CD4-positive, alpha-beta T cell treated with Interleukin-12 subunit alpha and Interleukin-12 subunit beta, for 1 hour (primary cell): ENCODE measurements around the gene LNPK.
"Not testable (repeated sequence)": the region's sequence is repeated elsewhere in the genome, so short reads cannot be mapped to it uniquely, and the experiment has no call there.

ENCODE experiments used
- DNase-seq: peaks from one replicate; pipeline ENCODE4 v3.0.0-alpha.2; 2020

Gene LNPK

GRCh38 chr2:176001916-176002687, at the start of gene LNPK:
LNPK (minus strand) TSS chr2:176002267; CDS start chr2:175995584, 6,683 bp downstream.
- DNase-seq = peak; percentile 94

DNA sequence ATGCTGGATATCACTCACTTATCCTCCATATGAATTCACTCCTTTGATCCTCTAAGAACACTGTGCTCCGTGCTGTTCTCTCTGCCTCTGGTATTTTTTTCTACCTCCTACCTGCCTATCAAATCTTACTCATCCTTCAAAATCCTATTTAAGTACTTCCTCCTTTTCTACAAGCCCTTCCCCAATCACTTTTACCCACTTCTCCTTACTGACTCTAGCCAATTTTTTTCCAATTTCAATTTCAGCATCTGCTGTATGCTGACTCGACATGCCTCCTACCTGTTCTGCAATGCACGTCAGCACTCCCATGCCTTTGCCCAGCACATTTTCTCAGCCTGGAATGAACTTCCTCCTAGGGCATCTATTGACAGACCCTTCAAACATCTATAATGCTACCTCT, 37.3 kb upstream of the LNPK start:
- DNase-seq = no peak

- DNase-seq = no peak
These were observed 36.6 kb upstream of the LNPK start for GRCh38 chr2:176038694-176039093.

DNA sequence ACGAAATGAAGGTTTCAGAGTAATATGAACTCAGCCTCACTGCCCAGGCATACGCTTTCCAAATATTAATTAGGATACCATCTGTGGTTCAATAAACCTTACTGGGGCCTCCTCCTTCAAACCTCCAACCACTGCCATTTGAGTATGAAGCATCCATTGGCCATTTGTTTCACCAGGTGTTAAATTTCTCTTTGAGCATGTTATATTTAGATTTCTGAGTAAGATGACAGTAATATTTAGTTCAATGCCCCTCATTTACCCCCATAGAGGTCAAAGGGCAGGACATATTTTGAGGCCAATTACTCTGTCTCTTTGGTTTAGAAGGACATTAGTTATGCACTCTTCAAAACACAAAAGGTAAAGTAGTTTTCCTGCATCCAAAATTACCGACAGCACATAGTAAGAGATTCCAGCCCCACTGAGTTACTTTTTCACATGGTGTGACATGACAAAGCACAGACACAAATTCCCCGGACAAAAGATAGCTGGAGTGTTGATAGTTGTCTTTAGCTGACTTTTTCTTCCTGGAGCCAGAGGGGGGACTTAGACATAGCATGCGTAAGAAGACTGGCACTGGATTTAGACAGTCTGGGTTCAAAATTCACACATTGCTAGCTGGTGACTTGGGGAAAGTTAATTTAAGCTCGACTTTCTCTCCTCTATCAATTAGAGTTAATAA, 33.1 kb upstream of the LNPK start:
- no peak for DNase-seq

- no peak for DNase-seq
These were observed 25.7 kb upstream of the LNPK start for GRCh38 chr2:176027806-176028205.

DNA sequence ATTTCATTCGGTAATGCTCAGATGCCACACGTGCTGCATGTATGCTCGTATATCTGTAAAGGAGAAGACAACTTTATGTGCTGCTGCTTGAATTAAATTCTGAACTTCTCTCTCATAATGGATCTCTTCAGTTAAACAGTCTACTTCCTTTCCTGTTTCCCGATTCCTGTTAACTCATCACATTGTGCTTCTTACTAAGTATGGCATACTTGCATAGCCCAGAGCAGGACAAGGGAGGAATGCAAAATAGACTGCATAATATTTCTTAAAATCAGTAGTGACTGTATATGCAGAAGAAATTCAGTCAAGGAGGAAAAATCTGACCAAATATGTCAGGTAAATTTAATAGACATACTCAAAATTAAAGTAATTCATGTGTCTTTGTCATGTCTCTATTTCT, 23.9 kb upstream of the LNPK start:
- DNase-seq = no peak

DNA sequence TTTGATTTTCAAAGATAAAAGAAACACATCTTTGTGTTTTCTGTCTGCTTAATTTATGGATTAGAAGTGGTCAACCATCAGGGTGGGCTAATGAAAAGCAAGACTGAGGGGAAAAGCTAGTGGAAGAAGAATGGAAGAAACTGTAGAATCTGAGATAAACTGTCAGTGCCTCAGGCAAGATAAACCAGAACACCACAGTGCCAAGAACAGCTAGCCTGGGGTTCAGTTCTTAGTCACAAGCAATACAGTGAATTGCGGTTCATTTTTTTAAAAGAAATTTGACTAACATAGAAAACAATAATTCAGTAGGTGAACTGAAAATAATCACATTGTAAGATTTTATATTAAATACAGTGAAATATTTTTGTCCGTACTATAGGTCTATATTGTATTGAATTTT, 22.0 kb upstream of the LNPK start:
- DNase-seq = no peak

DNA sequence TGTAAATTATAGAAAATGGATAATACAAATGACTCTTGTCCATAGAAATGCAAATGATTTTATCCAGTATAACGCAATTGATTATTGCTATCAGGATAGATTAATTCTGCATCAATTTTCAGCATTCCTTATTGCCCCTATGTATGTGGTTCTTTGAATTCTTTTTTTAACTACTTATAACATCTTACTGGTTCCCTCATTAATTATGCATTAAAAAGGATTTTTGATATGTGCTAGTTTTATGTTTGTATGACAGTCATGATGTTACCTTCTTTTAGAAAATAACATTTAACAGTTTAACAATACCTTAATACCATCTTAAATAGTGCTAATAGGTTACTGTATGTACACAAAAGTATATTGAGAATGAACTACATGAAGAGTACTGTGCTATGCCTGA, 20.0 kb upstream of the LNPK start:
- DNase-seq = no peak

DNA sequence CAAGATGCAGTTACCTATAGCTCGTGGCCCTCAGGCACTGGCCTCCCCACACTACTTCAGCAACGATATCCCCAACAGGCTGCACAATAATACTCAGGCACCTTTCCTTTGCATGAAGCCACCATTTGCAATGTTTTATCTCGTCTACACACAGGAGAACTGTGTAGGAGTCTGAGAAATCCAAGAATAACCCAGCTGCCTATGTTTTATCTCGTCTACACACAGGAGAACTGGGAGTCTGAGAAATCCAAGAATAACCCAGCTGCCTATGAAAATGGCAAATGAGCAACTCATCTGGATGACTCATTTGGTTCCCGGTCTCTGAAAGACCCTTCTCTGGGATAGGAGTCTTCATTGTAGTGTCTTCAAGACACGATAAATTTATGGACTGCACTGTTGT, 18.3 kb upstream of the LNPK start:
- DNase-seq = no peak

GRCh38 chr2:176018708-176019107, 16.6 kb upstream of the LNPK start:
- no peak for DNase-seq

DNA sequence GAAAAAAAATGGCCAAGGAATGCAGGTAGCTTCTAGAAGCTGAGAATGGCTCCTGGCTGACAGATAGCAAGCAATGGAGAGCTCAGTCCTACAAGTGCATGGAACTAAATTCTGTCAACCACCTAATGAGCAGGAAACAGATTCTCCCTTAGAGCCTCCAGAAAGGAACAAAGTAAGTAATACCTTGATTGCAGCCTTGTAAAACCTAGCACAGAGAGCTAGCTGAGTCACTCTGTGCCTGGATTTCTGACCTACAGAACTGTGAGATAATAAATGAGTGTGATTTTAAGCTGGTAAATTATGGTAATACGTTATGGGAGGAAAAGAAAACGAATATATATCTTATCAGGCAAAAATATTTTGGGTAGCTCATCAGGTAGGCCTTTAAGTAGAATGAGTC, 7.4 kb upstream of the LNPK start:
- DNase-seq = no peak

GRCh38 chr2:176004934-176005333, 2.9 kb upstream of the LNPK start:
- no peak for DNase-seq

DNA sequence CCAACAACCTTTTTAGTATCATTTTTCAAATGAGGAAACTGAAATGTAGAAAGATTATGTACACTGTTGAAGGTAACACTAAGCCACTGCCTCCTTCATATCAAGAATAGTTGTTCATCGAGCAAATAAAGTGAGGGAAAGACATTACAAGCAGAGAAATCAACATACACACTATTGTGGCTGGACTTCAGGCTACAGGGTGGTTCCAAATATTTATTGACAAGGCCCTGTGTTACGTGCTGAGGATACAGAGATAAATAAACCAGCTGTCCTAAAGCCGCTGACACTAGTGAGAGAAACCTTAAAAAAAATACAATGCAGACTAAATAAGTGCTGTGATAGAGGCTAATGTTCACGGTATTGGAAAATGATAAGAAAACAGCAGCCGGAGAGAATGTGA, 1.9 kb upstream of the LNPK start:
- no peak for DNase-seq

DNA sequence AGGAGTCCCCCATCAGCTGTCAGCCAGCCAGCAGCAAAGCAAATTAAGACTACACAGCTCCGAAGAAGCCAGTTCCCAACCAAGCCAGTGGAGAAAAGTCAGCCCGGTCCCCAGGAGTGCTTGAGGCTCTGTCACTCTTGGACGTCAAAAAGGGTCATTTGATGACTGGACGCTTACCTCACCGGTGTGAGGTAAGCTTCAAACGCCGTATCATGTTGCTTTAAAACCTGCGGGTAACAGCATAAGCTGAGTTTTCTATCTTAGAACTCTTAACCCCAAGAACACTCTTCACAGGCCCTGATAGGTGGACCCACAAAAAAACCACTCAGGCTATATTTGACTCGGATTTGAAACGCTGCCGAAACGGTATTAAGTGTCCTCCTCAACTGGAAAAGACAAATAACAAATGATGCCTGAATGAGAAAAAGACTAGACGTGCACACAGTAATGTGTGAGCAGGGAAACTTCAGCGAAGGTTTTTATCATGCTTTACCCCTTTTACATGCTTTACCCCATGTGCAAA, 682 bp upstream of the LNPK start:
- no peak for DNase-seq

DNA sequence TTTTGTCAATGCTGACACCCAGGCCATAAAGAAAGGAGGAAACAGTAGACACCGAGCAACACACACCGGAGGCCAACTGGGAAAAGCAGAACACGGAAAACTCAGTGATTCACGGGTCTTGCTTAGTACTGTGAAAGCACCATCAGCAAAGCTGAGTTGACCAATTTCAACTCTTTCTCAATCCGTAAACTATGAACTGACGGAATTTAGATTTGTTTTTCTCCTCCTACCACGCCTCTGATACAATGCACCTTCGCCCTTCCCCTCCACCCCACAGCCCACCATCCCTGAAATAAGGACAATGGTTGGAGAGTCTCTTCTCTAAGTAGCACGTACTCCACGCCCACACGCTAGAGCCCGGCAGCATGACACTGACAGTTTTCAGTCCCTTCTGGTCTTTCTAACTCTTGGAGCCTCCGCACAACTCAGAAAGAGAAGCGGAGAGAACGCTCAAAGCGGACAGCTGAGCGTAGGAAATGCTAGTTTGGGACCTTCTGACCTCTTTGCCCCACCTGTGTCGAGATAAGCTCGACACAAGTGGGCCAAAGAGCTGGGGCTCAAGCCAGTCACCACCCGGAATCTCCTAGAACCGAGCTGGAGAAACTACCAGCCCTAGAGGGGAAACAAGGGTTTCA, 669 bp downstream of the LNPK start:
- peak; percentile 29 for DNase-seq

DNA sequence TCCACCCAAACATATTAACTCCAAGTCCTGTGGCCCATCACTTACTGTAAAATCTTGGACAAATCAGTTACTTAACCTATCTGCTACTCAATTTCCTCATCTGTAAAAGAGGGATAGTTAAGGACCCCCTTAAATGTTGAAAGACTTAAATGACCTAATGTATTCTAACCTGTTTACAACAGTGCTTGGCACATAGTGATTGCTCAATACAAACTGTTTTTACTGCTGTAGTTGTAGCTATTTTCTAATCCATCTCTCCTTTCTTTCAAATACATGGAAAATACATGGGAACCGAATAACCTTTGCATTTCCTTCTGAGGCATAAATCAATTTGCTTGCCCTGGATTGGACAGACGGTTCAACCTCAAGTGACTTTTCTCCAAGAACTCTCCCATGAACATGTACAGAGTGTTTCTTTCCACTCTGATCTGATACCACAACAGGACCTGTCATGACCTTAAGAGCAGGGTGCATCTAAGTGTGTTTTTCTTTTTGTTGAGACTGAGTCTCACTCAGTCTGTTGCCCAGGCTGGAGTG, 2.7 kb downstream of the LNPK start:
- no peak for DNase-seq

GRCh38 chr2:175990099-175990498, 12.0 kb downstream of the LNPK start:
- no peak for DNase-seq

- DNase-seq = not testable (repeated sequence)
These were observed 14.9 kb downstream of the LNPK start for GRCh38 chr2:175987126-175987525.

GRCh38 chr2:175984846-175985245, 17.2 kb downstream of the LNPK start:
- DNase-seq = no peak

GRCh38 chr2:175981551-175981950, 20.5 kb downstream of the LNPK start:
- DNase-seq = no peak

DNA sequence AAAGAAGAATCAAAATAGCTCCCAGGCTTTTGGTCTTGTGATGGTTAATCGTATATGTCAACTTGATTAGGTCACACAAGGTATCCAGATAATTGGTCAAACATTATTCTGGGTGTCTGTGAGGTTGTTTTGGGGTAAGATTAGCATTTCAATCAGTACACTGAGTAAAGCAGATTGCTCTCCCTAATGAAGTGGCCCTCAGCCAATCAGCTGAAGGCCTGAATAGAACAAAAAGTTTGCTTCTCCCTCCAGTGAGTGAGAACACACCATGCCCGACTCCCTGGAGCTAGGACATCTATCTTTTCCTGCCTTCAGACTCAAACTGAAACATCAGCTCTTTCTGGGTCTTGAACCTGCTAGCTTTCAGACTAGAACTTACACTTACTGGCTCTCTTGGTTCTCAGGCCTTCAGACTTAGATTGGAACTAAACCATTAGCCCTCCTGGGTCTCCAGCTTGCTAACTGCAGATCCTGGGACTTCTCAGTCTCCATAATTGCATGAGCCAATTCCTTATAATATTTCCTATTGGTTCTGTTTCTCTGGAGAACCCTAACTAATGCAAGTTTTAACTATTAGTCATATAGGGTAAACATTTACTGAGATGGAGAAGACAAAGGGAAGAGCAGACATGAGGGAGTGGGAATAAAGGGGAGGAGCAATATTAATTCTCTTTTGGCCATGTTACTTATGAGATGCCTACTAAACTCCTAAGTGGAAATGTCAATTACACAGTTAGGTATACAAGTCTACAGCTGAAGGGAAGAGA, 25.5 kb downstream of the LNPK start:
- no peak for DNase-seq

DNA sequence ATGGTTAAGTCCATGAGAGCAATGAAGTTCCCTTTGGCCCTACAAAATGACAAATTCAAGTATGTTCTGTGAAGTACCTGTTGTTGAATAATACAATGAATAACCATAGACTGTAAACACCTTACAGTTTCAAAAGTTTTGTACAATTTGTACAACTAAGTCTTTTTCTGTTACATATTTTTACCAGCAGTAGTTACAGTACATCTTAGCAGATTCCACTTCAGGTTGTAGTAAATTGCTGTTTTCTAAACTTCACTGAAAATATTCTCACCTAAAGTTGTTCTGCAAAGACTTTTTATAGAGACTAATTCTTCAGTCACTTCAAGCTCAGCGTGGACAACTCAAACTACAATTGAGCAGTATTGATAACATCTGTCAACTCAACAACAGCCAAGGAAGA, 28.7 kb downstream of the LNPK start:
- DNase-seq = no peak

DNA sequence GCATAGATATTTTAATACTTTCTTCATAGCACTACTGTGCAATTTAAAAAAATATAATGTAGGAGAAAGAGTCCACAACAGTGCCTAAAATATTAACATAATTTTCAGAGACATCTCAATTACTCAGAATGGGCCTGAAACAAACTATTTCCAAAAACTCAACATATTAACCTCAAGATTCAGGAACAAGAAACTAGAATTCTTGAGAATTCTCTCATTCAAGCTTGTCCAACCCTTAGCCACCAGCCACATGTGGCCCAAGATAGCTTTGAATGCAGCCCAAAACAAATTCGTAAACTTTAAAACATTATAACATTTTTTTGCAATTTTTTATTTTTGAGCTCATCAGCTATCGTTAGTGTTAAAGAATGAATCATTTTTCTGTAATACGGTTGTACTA, 35.2 kb downstream of the LNPK start:
- no peak for DNase-seq
